Upper lobe of left lung (tissue), 4 donors: ENCODE data around the gene ETFB.

Source experiments
- CTCF ChIP-seq, 6 experiments: fragments of 450-650 bp in 4 of 6; fragments of 200-600 bp in 2 of 6; sonication (generic) in 2 of 6; IDR thresholded peaks; one replicate each; pipeline ENCODE4 v1.5.1; 2016 to 2019; ENCODE audit warnings: antibody characterized with exemption in 6 of 6
- POLR2A ChIP-seq, 4 donors: fragments of 450-650 bp; IDR thresholded peaks; one replicate each; pipeline ENCODE4 v1.5.1; 2016 to 2017; ENCODE audit warnings: antibody characterized with exemption in 4 of 4, mild to moderate bottlenecking in 2 of 4
- POLR2AphosphoS5 ChIP-seq, 2 donors: sonication (generic); formaldehyde crosslinking; IDR thresholded peaks; one replicate each; pipeline ENCODE4 v1.5.1; 2017; ENCODE audit warnings: antibody characterized with exemption in 2 of 2

GRCh38 chr19:51375504-51376221 is 9.5 kb upstream of the ETFB start:
- TF ChIP-seq CTCF (IDR thresholded peaks at IDR 0.05) = no peak
- TF ChIP-seq POLR2A (IDR thresholded peaks at IDR 0.05) = no peak
- no peak for TF ChIP-seq POLR2AphosphoS5 (IDR thresholded peaks at IDR 0.05)
